Eye (tissue), 1 donor: ENCODE data around the gene ACOT8.
"Not testable (repeated sequence)": the region's sequence is repeated elsewhere in the genome, so short reads cannot be mapped to it uniquely, and the experiment has no call there.

Experiments used
- DNase-seq: peaks from one replicate; pipeline ENCODE4 v3.0.0-alpha.2; 2015

Gene ACOT8

DNA sequence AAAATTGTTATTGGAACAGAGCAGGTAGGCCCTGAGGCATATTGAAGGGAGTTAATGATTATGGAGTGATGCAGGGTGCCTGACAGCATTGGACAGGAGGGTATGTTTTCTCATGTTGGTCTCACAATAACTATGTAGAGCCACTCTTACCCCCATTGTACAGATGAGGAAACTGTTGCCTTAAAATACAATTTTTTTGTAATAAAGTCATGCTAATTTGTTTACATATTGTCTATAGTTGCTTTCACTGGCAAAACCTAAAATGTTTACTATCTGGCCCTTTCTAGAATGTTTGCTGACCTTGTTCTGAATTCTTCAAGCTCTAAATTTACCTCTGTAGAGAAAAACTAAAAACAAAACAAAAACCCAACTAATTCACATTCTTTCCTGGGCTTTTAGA lies 5.7 kb downstream of the ACOT8 start:
- no peak for DNase-seq

DNA sequence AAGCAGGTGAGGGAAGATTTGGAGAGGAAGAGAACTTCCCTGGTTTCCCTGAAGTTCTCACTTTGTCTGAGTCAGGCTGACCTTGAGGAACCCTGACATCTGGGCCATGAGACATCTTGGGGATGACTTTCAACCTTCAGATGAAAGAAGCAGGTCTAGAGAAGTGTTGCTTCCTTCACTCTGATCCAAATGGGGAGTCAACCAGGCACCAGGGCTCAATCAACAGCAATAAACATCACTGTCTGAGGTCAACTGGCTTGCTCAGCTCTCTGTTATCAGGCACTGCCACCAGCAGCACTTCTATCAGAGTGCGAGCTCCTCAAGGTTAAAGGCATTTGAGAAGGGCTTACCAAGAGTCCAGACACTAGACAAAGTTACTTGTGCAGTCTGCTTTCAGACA lies 6.3 kb downstream of the ACOT8 start:
- DNase-seq = no peak

DNA sequence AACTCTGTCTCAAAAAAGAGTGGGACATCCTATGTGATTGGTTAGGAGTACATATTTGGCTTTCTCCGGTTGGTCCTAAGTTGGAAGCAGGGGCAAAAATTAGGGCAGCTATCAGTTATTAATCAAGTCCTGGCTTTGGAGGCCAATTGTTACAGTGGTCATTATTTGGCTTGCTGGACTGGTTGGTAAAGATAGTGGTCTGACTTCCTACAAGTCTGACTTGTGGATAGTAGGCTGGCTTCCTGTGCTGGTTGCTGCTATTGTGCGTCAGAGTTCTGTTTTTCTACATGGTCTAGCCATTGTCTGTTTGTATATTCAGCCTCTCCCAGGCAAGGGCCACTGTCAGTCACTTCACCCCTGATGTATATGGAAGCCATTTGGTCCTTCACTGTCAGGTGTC lies 7.0 kb downstream of the ACOT8 start:
- DNase-seq = no peak

DNA sequence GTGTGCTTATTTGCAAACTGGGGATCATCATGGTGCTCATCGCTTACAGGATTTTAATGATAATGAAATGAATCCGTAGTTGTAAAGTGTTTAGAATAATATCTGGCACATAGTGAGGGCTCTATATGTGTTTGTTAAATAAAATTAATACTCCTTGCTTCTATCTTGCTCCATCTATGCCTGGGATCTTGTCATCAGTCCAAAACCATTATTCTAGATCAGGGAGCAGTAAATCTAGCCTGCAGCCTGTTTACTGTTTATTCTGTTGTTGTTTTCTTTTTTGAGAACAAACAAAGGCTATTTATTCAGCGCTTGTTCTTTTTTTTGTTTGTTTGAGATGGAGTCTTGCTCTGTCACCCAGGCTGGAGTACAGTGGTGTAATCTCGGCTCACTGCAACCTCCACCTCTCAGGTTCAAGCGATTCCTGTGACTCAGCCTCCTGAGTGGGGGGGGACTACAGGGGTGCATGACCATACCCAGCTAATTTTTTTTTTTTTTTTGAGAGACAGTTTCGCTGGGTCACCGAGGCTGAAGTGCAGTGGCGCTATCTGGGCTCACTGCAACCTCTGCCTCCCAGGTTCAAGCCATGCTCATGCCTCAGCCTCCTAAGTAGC lies 8.1 kb downstream of the ACOT8 start:
- DNase-seq = no peak

DNA sequence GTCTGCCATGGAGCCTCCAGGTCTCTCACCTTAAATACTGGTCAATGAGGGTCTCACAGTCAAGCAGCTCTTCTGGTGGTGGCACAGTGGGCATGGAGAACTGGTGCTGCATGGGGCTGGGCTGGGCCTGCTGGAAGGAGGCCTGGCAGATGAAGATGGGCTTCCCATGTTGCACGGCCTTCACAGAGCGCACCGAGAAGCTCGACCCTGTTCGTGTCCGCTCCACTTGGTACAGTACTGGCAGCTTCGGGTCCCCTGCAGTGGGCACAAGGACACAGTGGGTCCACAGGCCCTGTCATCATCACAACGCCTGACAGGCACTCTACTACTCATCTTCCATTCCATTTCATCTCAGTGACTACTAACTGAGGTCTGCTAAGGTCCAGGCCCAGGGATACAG lies 8.8 kb downstream of the ACOT8 start:
- DNase-seq = no peak

DNA sequence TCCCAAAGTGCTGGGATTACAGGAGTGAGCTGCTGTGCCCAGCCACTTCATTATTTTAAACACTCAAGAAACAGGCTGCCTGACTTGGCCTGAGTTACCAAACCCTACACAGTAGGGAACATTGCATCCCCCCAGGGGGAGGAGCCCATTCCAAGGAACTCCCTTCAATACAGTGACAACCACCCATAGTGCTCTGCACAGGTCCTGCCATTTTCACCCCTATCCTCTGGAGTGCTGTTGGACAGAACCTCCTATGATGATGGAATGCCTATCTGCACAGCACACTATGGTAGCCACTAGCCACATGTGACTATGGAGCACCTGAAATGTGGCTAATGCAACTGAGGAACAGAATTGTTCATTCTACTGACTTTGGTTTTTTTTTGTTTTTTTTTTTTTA lies 11.7 kb downstream of the ACOT8 start:
- DNase-seq = no peak

DNA sequence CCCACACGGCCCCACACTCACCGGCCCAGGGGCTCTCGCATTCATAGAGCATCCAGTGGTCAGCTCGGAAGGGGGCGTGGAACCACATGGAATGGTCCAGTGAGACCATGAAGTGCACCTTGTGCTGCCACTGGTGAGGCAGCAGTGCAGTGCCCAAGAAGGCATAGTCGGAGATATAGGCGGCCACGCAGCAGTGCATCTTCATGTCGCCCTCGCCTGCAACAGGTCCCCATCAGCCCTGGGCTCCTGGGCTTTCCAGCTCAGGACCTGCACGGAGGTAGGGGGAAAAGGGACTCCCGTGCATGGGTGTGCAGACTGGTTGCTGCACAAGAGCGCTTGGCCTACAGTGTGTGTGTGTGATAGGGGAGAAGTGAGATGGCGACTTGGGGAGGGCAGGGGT lies 13.7 kb downstream of the ACOT8 start:
- no peak for DNase-seq

DNA sequence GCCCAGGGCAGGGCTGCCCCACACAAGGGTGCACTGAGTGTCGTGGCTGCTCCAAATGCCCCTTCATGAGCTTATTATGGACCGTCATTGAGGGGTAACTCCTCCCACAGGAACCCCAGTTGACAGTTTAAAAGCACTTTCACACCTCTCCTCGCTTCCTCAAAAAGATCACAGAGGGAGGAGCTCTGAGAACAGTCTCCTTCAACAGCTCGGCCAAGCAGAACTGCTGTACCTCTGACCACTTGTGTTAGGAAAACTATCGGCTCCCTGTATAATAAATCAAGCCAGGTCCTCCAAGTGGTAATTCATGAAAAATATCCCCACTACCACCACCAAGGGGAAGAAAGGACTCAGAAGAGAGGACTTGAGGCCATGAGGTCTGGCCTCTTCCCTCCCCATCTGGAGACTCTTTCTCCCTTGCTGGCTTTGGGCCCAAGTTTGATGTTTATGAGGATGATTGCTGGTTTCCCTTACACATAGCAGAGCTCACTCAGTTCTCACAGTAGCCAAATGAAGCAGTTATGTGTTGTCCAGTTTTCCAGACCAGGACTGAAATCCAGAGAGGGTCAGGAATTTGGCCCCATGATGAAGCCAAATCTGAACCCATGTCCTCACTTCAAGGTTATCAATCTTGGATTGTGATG lies 14.9 kb downstream of the ACOT8 start:
- no peak for DNase-seq

DNA sequence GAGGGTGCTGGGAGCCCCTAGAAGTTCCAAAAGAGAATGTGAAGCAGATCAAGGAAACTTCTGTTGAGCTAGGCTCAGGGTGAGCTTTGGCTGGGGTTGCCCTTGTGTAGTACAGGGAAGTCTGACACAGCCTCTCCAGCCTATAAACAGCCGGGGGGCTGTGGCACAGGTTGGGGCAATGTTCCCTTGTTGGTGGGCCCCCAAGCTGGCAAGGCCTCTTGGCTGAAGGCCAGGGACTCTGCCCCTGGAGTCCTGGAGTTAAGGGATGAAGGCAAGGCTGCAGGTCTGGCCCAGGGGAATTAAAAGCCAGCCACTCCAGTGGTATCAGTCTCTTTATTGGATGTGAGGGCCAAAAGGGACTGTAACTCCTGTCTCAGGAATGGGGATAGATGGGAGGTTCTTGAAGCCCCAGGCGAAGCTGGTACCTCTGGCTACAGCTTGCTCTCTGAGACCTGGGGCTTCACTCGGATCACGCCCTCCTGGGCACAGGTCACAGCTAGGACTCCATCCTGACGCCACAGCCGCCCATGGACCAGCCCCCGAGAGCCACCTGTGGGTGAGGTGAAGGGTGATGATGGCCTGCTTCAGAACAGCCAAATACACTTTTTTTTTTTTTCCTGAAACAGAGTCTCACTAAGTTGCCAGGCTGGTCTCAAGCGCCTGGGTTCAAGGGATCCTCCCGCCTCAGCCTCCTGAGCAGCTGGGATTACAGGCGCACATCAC lies 15.6 kb downstream of the ACOT8 start:
- DNase-seq = no peak

DNA sequence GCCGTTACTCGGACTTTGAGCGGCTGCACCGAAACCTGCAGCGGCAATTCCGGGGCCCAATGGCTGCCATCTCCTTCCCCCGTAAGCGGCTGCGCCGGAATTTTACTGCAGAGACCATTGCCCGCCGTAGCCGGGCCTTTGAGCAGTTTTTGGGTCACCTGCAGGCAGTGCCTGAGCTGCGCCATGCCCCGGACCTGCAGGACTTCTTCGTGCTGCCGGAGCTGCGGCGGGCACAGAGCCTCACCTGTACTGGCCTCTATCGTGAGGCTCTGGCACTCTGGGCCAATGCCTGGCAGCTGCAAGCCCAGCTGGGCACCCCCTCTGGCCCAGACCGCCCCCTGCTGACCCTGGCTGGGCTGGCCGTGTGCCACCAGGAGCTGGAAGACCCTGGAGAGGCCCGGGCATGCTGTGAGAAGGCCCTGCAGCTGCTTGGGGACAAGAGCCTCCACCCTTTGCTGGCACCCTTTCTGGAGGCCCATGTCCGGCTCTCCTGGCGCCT lies 16.4 kb downstream of the ACOT8 start:
- no peak for DNase-seq

DNA sequence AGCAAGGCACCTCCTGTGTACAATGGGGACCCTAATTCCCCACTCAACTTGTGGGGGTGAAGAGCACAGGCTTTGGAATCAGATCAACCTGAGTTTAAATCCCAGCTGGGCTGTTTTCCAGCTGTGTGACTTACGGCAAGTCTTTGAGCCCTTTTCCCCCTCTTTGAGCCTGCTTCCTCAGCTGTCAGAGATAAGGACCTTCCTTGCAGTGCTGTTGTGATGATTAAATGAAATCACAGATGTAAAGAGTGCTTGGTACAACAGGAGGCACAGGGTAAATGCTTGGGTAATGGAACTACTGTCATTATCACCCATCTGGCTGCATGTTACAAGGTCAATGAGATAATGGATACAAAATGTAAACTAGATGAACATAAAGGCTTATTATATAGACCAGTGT lies 20.4 kb downstream of the ACOT8 start:
- DNase-seq = no peak

DNA sequence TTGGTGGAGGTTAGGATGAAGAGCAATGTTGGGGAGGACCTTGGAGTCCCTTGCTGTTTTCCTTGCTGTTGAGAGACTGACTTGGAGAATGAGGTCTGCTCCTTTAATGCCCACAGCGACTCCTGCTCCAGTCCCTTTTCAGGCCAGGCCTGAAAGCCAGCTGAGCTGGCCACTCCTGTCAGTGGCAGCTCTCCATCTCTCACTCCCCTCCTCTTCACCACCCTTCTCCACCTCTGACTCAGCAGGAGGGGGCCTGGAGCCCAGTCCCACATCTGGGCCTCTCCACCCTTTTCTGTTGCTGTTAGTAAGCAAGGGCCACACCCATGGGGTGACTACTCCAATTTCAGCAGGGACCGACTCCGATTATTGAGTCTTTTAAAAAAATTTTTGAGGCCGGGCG lies 21.4 kb downstream of the ACOT8 start:
- no peak for DNase-seq

DNA sequence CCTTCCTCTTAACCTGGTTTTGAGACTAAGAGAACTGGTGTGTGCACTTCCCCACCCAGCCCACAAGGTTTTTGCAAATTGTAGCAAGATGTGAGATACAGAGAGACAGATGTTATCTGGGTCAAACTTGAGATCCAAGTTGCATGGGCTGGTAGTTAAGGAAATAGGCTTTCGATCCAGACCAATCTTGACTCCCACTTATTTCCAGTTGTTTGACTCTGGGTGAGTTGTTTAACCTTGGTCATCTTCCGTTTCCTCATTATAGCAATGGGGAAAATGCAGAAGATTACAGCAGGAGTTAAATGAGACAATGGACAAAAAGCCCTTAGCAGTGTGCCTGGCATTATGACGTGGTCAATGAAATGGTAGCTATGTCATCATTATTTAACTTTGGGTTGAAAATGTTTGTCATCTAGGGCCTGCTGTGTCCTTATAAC lies 21.8 kb downstream of the ACOT8 start:
- DNase-seq = peak; percentile 7

DNA sequence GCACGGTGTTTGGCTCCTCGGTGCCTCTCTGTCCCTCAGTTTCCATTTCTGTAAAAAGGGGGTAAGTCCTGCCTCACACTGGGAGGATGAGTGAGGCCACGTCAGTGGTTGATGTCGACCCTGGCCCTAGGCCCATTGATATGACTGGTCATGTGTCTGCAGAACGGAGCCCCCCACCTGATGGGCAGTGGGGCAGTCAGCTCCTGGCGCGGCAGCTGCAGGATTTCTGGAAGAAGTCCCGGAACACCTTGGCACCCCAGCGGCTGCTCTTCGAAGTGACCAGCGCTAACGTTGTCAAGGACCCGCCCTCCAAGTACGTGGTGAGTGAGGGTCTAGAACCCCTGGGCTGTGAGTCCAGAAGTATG lies 22.4 kb downstream of the ACOT8 start:
- DNase-seq = no peak

DNA sequence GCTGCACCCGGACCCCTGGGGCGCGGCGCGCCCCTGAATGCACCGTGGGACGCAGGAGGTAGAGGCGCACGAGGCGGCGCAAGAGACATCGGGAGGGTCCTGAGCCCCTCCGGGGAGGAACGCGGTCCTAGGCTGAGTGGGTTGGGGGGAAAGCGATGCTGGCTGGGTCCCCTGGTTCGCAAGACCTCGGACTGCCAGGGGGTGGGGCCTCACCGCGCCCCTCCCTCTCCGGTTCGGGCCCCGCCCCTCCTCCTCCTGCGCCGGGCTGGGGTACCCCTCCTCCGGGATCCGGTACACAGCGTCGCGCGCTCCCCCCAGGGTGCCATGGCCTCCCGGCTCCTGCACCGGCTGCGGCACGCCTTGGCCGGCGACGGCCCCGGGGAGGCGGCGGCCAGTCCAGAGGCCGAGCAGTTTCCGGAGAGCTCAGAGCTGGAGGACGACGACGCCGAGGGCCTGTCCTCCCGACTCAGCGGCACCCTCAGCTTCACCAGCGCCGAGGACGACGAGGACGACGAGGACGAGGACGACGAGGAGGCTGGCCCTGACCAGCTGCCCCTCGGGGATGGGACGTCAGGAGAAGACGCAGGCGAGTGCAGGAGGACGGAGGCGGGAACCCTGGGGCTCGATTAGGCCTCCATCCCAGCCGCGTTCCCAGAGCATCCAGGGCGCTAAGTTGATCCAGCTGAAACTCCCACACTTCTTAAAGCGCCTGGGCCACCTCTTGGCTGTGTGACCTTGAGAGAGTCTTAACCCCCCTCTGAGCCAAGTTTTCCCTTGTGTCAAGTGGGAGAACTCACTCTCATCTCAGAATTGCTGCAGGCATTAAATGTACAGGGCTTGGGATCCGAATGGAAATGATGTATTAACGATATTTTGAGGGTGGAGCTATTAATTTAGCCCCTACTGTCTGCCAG lies 23.1 kb downstream of the ACOT8 start:
- peak; percentile 91 for DNase-seq

DNA sequence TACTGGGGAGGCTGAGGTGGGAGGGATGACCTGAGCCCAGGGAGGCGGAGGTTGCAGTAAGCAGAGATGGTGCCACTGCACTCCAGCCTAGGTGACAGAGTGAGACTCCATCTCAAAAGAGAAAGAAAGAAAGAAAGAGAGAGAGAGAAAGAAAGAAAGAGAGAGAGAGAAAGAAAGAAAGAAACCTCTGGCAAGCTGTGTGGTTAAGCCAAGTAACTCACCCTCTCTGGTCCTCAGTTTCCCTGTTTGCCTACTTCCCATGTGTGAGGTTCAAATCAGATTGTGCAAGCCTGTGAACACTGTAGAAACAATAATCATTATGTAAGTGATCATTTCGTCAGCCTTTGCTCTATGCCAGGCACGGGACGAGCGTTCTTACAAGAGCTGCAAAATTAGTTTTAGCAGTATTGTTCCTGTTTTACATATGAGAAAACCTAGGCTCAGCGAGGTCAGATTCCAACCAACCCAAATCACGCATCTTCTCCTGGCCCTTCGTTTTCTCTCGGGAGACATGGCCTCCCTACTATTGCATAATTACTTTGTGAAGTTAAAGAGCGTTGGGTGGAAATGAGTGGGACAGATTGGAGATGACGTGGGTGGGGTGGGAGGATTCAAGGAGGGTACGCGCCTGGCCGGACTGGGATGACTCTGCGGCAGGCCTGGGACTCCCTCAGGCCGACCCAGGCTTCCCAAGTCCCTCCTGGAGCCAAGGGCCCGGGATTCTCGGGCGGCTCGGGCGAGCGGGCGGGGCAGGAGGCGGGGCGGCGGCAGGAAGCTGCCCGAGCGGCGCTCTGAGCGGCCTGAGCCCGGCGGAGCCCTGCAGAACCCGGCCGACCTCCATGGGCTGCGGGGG lies 23.9 kb downstream of the ACOT8 start, which contains the start of gene SNX21:
SNX21 (plus strand) TSS at position 770 of the 853 bp plus-strand sequence. CDS start 121 bp downstream, outside the sequence.
- peak; percentile 89 for DNase-seq

DNA sequence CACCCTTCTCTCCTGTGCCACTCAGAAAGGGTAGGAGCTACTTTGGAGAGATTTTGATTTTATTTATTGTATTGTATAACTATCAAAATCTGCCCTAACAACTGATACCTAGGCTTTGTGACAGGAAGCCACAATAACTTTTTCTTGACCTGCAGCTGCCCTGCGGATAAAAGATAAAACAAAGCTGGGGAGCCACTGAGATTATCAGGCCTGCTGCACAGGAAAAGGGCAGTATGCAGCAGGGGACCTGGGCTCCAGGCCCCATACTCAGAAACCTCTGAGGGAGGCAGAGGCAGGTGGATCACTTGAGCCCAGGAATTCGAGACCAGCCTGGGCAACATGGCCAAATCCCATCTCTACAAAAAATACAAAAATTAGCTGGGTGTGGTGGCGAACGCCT lies 24.6 kb downstream of the ACOT8 start:
- DNase-seq = no peak

DNA sequence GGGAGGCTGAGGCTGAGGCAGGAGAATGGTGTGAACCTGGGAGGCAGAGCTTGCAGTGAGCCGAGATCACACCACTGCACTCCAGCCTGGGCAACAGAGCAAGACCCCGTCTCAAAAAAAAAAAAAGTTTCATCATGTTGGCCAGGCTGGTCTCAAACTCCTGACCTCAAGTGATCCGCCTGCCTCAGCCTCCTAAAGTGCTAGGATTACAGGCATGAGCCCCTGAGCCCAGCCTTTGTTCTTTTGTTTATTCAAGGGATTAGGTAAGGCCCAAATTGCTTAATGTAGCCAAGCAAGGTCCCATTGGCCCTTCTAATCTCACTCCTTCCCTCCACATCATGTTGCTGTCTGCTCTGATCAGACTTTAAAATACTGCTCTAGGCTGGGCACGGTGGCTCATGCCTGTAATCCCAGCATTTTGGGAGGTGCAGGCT lies 27.5 kb downstream of the ACOT8 start:
- not testable (repeated sequence) for DNase-seq

DNA sequence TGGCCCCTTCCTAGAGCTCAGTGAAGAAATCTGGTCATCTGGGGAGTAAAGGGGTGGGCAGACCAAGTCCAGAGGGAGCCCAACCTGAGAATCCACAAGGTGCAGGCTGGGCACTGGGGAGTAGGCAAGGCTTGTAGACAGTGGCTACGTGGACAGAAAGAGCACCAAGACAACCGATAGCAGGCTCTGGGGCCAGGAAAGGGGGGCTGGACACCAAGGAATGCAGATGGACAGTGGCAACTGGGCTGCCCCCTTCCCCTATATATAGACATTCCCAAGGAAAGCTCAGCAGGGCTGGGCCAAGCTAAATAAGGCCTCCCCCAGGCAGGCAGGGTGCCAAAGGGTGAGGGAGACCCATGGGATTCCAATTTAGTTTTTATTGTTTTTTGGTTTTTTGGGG lies 28.6 kb downstream of the ACOT8 start:
- DNase-seq = peak; percentile 55

DNA sequence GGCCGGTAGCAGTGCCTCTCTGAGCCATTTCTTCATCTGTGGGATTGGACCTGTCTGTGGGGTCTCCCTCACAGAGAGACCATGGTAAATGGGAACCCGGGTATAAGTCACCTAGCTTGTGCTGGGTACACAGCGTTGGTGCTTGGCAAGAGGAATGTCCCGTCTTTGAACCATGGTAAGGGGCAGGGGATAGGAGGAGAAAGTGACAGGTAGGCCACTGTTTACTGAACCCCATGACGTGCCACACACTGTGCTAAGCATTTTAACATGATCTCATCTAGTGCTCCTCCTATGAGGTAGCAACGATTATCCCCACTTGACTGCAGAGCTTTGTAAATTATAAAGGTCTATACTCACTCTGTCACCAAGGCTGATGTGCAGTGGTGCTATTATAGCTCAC lies 29.5 kb downstream of the ACOT8 start:
- no peak for DNase-seq

DNA sequence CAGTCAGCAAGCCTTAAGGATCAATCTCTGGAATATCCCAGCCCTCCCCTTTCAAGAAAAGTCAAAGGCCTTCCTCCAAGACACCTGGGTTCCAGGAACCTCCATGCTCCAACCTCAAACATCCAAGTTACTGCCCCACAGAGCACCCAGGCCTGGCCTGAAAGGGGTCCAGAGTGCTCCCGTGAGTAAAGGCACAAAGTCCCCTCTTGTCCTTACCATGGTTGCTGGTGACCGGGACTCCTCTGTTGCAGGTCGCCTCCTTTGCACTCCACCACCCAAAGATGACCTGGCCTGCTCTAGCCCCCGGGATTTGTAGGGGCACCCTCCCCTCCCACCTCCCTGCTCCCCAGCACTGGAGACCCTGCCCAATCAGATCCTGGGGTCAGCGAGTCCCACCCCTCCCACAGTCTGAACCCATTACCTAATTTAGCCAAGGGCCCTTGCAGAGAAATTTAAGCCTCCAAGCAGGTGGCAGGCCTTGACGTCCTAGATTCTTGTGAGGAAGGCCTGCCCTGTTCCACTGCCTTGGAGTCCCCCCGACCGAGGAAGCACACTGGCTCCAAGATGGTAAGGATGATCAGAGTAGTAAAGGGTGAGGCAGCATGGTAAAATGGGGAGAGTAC lies 30.1 kb downstream of the ACOT8 start, which contains the start of gene TNNC2:
TNNC2 (minus strand) TSS at position 283 of the 623 bp plus-strand sequence; CDS start at position 219, 64 bp downstream.
- no peak for DNase-seq
